Middle frontal gyrus (tissue), 1 donor: Measurements from ENCODE around the gene BST2.
"Not testable (repeated sequence)": the region's sequence is repeated elsewhere in the genome, so short reads cannot be mapped to it uniquely, and the experiment has no call there.

Source experiments
- DNase-seq: peaks from one replicate; pipeline ENCODE4 v3.0.0-alpha.2; 2015; ENCODE audit warnings: low spot score; ENCODE audit errors: extremely low spot score

Gene BST2

GRCh38 chr19:17389957-17390664 is 15.3 kb downstream of the BST2 start:
- DNase-seq, result no peak

- DNase-seq, result no peak
Observed at GRCh38 chr19:17389288-17389687, 16.1 kb downstream of the BST2 start.

GRCh38 chr19:17385878-17386611 is 19.4 kb downstream of the BST2 start:
- no peak for DNase-seq

- no peak for DNase-seq
Observed at GRCh38 chr19:17380426-17381138, 24.8 kb downstream of the BST2 start.

- no peak for DNase-seq
Observed at GRCh38 chr19:17379221-17379631, 26.2 kb downstream of the BST2 start.

GRCh38 chr19:17378271-17378670 is 27.2 kb downstream of the BST2 start:
- no peak for DNase-seq

GRCh38 chr19:17376935-17377600 is 28.4 kb downstream of the BST2 start, which contains the start of gene PLVAP:
TSS of gene PLVAP (minus strand) at chr19:17377342. CDS start at chr19:17377288, 54 bp downstream.
- DNase-seq, result no peak

- peak; percentile 66 for DNase-seq
Observed at GRCh38 chr19:17370026-17370587, 35.3 kb downstream of the BST2 start.

- no peak for DNase-seq
Observed at GRCh38 chr19:17365361-17365760, 40.1 kb downstream of the BST2 start.

- not testable (repeated sequence) for DNase-seq
Observed at GRCh38 chr19:17363852-17364605, 41.4 kb downstream of the BST2 start.

GRCh38 chr19:17359905-17360800 is 45.3 kb downstream of the BST2 start:
- DNase-seq, result no peak

- DNase-seq, result no peak
Observed at GRCh38 chr19:17358395-17358794, 47.0 kb downstream of the BST2 start.

GRCh38 chr19:17357724-17358123 is 47.7 kb downstream of the BST2 start:
- DNase-seq, result no peak

GRCh38 chr19:17357078-17357666 is 48.3 kb downstream of the BST2 start:
- DNase-seq, result no peak

GRCh38 chr19:17353386-17353785 is 52.0 kb downstream of the BST2 start:
- DNase-seq, result no peak
